ENCODE results near the gene PMPCA.
A peak's percentile ranks its signal among the peaks of the same experiment; 100 is the strongest.

Gene PMPCA

DNA sequence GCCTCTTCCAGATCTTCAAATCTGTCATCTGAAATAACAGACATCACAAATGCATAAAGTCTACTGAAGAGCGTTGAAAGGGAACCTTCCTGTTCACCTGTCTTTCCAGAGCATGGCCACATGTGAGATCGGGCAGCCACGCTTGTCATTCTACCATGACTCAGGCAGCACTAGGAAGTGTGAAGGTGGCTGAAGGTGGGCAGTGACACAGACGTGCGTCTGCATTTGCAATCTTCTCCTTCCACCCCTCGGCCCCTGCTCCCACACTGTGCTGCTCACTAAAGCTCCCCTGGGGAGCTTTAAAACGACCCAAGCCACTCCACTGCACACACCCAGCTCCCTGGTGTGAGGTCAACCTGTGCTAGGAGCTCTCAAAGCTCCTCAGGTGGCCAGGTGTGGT lies 2.5 kb upstream of the PMPCA start:
- Histone ChIP-seq H3K4me2 (ENCODE audit: low read length) (no peak overlapping the region), H3K27me3 (ENCODE audit: low read depth, low read length) (no peaks in the 10 kb centered on the region), H3K4me1 (ENCODE audit: low read length) (peaks cover 58% of the 10 kb centered on the region), H3K36me3 (replicated peaks; ENCODE audit: low read depth, low read length) (peaks cover 44% of the 10 kb centered on the region), H3K79me2 (ENCODE audit: low read length) (peaks cover 76% of the 10 kb centered on the region), H2AFZ (ENCODE audit: low read depth, low read length) (no peak overlapping the region), H3K4me3 (ENCODE audit: low read length) (no peak overlapping the region), H3K27ac (ENCODE audit: low read length) (no peak overlapping the region; the same call in 1 of the 2 replicates), H3K9me3 (ENCODE audit: insufficient read depth, low read length) (no peaks in the 10 kb centered on the region), H3K9ac (ENCODE audit: low read length) (no peak overlapping the region), H4K20me1 (ENCODE audit: insufficient read depth, low read length) (peaks cover 12% of the 10 kb centered on the region)
- no peak for TF ChIP-seq CTCF (IDR thresholded peaks at IDR 0.05; ENCODE audit: low read depth, low read length)
- TF ChIP-seq EZH2phosphoT487 (IDR thresholded peaks at IDR 0.05; ENCODE audit: low read depth) = no peak

- Histone ChIP-seq H2AFZ (ENCODE audit: low read depth, low read length) (no peak overlapping the region), H3K9ac (ENCODE audit: low read length) (peak overlapping the region; percentile 98), H3K79me2 (ENCODE audit: low read length) (peaks cover 79% of the 10 kb centered on the region), H3K4me2 (ENCODE audit: low read length) (peak overlapping the region; percentile 87), H3K36me3 (replicated peaks; ENCODE audit: low read depth, low read length) (peaks cover 52% of the 10 kb centered on the region), H4K20me1 (ENCODE audit: insufficient read depth, low read length) (peaks cover 12% of the 10 kb centered on the region), H3K4me1 (ENCODE audit: low read length) (peaks cover 39% of the 10 kb centered on the region), H3K9me3 (ENCODE audit: insufficient read depth, low read length) (no peaks in the 10 kb centered on the region), H3K4me3 (ENCODE audit: low read length) (peak overlapping the region; percentile 96), H3K27me3 (ENCODE audit: low read depth, low read length) (no peaks in the 10 kb centered on the region), H3K27ac (ENCODE audit: low read length) (peak overlapping the region; percentile 72)
- TF ChIP-seq EZH2phosphoT487 (IDR thresholded peaks at IDR 0.05; ENCODE audit: low read depth) (no peak), CTCF (IDR thresholded peaks at IDR 0.05; ENCODE audit: low read depth, low read length) (peak; percentile 8; the same call in 1 of the 2 replicates)
Measured at GRCh38 chr9:136409557-136410455, 652 bp upstream of the PMPCA start.

GRCh38 chr9:136411378-136411777 lies 920 bp downstream of the PMPCA start:
- H3K79me2 ChIP-seq (ENCODE audit: low read length) = peaks cover 75% of the 10 kb centered on the region

More at GRCh38 chr9:136411378-136411777, 920 bp downstream of the PMPCA start:
- Histone ChIP-seq H3K27me3 (ENCODE audit: low read depth, low read length) (no peaks in the 10 kb centered on the region), H4K20me1 (ENCODE audit: insufficient read depth, low read length) (peaks cover 12% of the 10 kb centered on the region), H2AFZ (ENCODE audit: low read depth, low read length) (no peak overlapping the region), H3K36me3 (replicated peaks; ENCODE audit: low read depth, low read length) (peaks cover 52% of the 10 kb centered on the region), H3K9ac (ENCODE audit: low read length) (peak overlapping the region; percentile 86), H3K9me3 (ENCODE audit: insufficient read depth, low read length) (no peaks in the 10 kb centered on the region), H3K4me2 (ENCODE audit: low read length) (peak overlapping the region; percentile 98), H3K27ac (ENCODE audit: low read length) (no peak overlapping the region), H3K4me3 (ENCODE audit: low read length) (peak overlapping the region; percentile 99), H3K4me1 (ENCODE audit: low read length) (peaks cover 26% of the 10 kb centered on the region)
- TF ChIP-seq EZH2phosphoT487 (IDR thresholded peaks at IDR 0.05; ENCODE audit: low read depth) (no peak), CTCF (IDR thresholded peaks at IDR 0.05; ENCODE audit: low read depth, low read length) (no peak)

All from OCI-LY3 (cell line).